Panc1 (cell line): ENCODE results near the gene GNAS. TPM values are rescaled to one million over a fixed set of nuclear protein-coding genes. Genes with fewer than 3 reads are reported as not detected.

Experiments used
- ATAC-seq: fragments of 200-7000 bp; cut with Tn5 transposase; 2 replicates; pipeline ENCODE4 v1.9.1; 2020; ENCODE audit warnings: mild to moderate bottlenecking, moderate library complexity
- BruUV-seq: library from RNA; stranded (reverse); fragments of 400-500 nt; replicated peaks from 2 replicates; lab custom pipeline; 2021; lab: Mats Ljungman, UMichigan
- CTCF ChIA-PET: fragments of 300-600 bp; sonication (Branson Sonifier 250); formaldehyde crosslinking; loops from one replicate; lab custom pipeline; 2022; ENCODE audit warnings: antibody characterized with exemption; lab: Charles Lee
- POLR2A ChIA-PET: fragments of 300-600 bp; sonication (Branson Sonifier 250); formaldehyde crosslinking; loops from one replicate; lab custom pipeline; 2022; ENCODE audit warnings: antibody characterized with exemption; lab: Charles Lee
- DNase-seq: peaks from one replicate; pipeline ENCODE4 v3.0.0-alpha.2; 2010; ENCODE audit warnings: low read depth, low spot score
- H3K27ac ChIP-seq: 2 replicates; pipeline ENCODE4 v1.5.1; 2011; ENCODE audit warnings: mild to moderate bottlenecking, low read length, inconsistent platforms
- H3K27me3 ChIP-seq: fragments of 200-500 bp; sonication (Bioruptor generic); 2 replicates; pipeline ENCODE4 v1.6.0; 2014; ENCODE audit warnings: low read length, inconsistent platforms; ENCODE audit not compliant: control insufficient read depth, insufficient read depth
- H3K36me3 ChIP-seq: fragments of 200-500 bp; sonication (Bioruptor generic); 2 replicates; pipeline ENCODE4 v1.5.1; 2014; ENCODE audit warnings: inconsistent platforms, mild to moderate bottlenecking, low read length, moderate library complexity; ENCODE audit not compliant: control insufficient read depth, insufficient read depth
- H3K4me1 ChIP-seq: 2 replicates; pipeline ENCODE4 v1.5.1; 2011; ENCODE audit warnings: inconsistent platforms, mild to moderate bottlenecking, low read length, moderate library complexity; ENCODE audit not compliant: control insufficient read depth, insufficient read depth
- H3K4me3 ChIP-seq, 2 experiments: 2 replicates each; pipeline ENCODE4 v1.5.1; 2011 to 2012; ENCODE audit warnings: low read depth in 2 of 2, low read length in 2 of 2, mild to moderate bottlenecking in 2 of 2, inconsistent platforms in 1 of 2, moderate library complexity in 1 of 2
- H3K9me3 ChIP-seq: fragments of 200-500 bp; sonication (Bioruptor generic); 2 replicates; pipeline ENCODE4 v1.5.1; 2014; ENCODE audit warnings: low read depth, mild to moderate bottlenecking, inconsistent platforms, low read length, moderate library complexity; ENCODE audit not compliant: control insufficient read depth, insufficient read depth
- CTCF ChIP-seq: fragments of 450-650 bp; IDR thresholded peaks from 2 replicates; pipeline ENCODE4 v1.5.1; 2017; ENCODE audit warnings: mild to moderate bottlenecking
- POLR2AphosphoS5 ChIP-seq: IDR thresholded peaks from 2 replicates; pipeline ENCODE4 v1.6.1; 2012; ENCODE audit warnings: mild to moderate bottlenecking, low read depth, low read length, moderate library complexity
- REST ChIP-seq, 2 experiments: IDR thresholded peaks; 2 replicates each; pipeline ENCODE4 v1.6.1; 2011 to 2012; ENCODE audit warnings: low read depth in 2 of 2, control low read depth in 1 of 2, low read length in 1 of 2, mild to moderate bottlenecking in 1 of 2, moderate library complexity in 1 of 2; ENCODE audit not compliant: insufficient read depth in 1 of 2
- SIN3A ChIP-seq: IDR thresholded peaks from 2 replicates; pipeline ENCODE4 v1.6.1; 2012; ENCODE audit warnings: low read depth, mild to moderate bottlenecking, low read length, moderate library complexity, borderline replicate concordance; ENCODE audit not compliant: insufficient read depth
- TCF7L2 ChIP-seq: IDR thresholded peaks from 2 replicates; pipeline ENCODE4 v1.6.1; 2011; ENCODE audit warnings: mild to moderate bottlenecking, low read depth, low read length, inconsistent platforms
- in situ Hi-C: cut with HindIII; loops from 2 replicates; pipeline ENCODE4 v1.10.0; 2016; ENCODE audit warnings: low sequenced_read_pairs, low pct_unique_long_range_greater_than_20kb
- intact Hi-C: fragments of 100-400 bp; cut with micrococcal nuclease; formaldehyde crosslinking; loops from one replicate; pipeline ENCODE4 v1.10.0; 2022; ENCODE audit not compliant: unreplicated experiment
- total RNA-seq: library from RNA; stranded (reverse); gene quantifications from one replicate; pipeline ENCODE4 v1.2.1, GENCODE V29; 2021; ENCODE audit not compliant: unreplicated experiment

GNAS gene
- total RNA-seq, 1 experiment from 2014 or later = 756 TPM

GRCh38 chr20:58906111-58906510 is 53.6 kb downstream of the GNAS start:
- TF ChIP-seq POLR2AphosphoS5 = no peak
- no peak for TF ChIP-seq CTCF
- no peak for TF ChIP-seq SIN3A
- no peak for TF ChIP-seq TCF7L2
- ATAC-seq (no peak), DNase-seq (no peak)
- Histone ChIP-seq H3K4me1 (no peaks in the 10 kb centered on the region; the same call in 1 of the 2 replicates), H3K9me3 (no peaks in the 10 kb centered on the region), H3K4me3 (no peak overlapping the region), H3K36me3 (peaks cover 61% of the 10 kb centered on the region), H3K27me3 (no peaks in the 10 kb centered on the region), H3K27ac (no peak overlapping the region)
- no TSS peak for BruUV-seq
- ChIA-PET CTCF (no interaction called here), POLR2A (no interaction called here)
- intact Hi-C loops (no loop called here), in situ Hi-C loops (no loop called here)

GRCh38 chr20:58906894-58907293 is 54.4 kb downstream of the GNAS start:
- H3K36me3 ChIP-seq = peaks cover 63% of the 10 kb centered on the region
- in situ Hi-C loops = no loop called here
- DNase-seq = no peak
- no peaks in the 10 kb centered on the region for H3K9me3 ChIP-seq
- H3K4me1 ChIP-seq = no peaks in the 10 kb centered on the region; the same call in 1 of the 2 replicates
- no peak overlapping the region for H3K4me3 ChIP-seq
- intact Hi-C loops = no loop called here
- BruUV-seq = no TSS peak
- TF ChIP-seq SIN3A (no peak), CTCF (no peak), TCF7L2 (no peak), POLR2AphosphoS5 (no peak), REST (IDR thresholded peaks at IDR 0.05; ENCODE audit: insufficient read depth in 1 of 2, low read depth in 2 of 2, low read length in 1 of 2) (no peak)
- no peaks in the 10 kb centered on the region for H3K27me3 ChIP-seq
- no peak for ATAC-seq
- H3K27ac ChIP-seq = no peak overlapping the region
- ChIA-PET POLR2A (no interaction called here), CTCF (no interaction called here)
